ENCODE results near the gene REG1B. TPM values are rescaled to one million over a fixed set of nuclear protein-coding genes. Genes with fewer than 3 reads are reported as not detected.

REG1B gene
- total and polyA plus RNA-seq, 9 donors = 1.7 to 10.5 (median 8.1) TPM; not detected in 6

GRCh38 chr2:79039944-79040343, 47.8 kb downstream of the REG1B start:
- Histone ChIP-seq H3K27ac (no peak overlapping the region), H3K4me3 (no peak overlapping the region), H3K27me3 (no peaks in the 10 kb centered on the region), H3K36me3 (no peaks in the 10 kb centered on the region), H3K9me3 (no peaks in the 10 kb centered on the region), H3K4me1 (ENCODE audit: insufficient read depth) (no peaks in the 10 kb centered on the region)
- TF ChIP-seq POLR2A (IDR thresholded peaks at IDR 0.05) (no peak), EP300 (IDR thresholded peaks at IDR 0.05) (no peak), CTCF (IDR thresholded peaks at IDR 0.05) (no peak)
- intact Hi-C loops (cut with DNase I) = no loop called here
- DNase-seq = no peak
- WGBS, 3 donors = 55 to 73% (median 63%) methylated on average over 3 of the region's 3 CpGs

Other genes with a start within 250 kb of the REG1B start
- 1 to 10 TPM in 1 of 7 donors, under 1 TPM in 2, not detected in 4; 0.48 to 1.5 (median 0.77) TPM for gene REG3G, start 62.3 kb downstream of the REG1B start, total RNA-seq
- under 1 TPM; 0.08 to 0.30 TPM for gene REG3G, start 62.3 kb downstream of the REG1B start, polyA plus RNA-seq
- 10 to 100 TPM in 2 of 7 donors, 1 to 10 TPM in 2, under 1 TPM in 1, not detected in 2; 0.52 to 33.6 (median 4.8) TPM for gene REG1A, start 32.5 kb upstream of the REG1B start, total RNA-seq
- gene REG1A, start 32.5 kb upstream of the REG1B start, polyA plus RNA-seq = under 1 TPM in 1 of 2 donors, not detected in 1; 0.24 TPM
- gene REG3A, start 71.8 kb upstream of the REG1B start, total RNA-seq = under 1 TPM in 1 of 7 donors, not detected in 6; 0.41 TPM
- not detected for gene REG3A, start 71.8 kb upstream of the REG1B start, polyA plus RNA-seq

Measured in ovary (tissue), 9 donors.